Measurements from ENCODE around the gene ANKRD29.
A peak's percentile ranks its signal among the peaks of the same experiment; 100 is the strongest.
"Not testable (repeated sequence)": the region's sequence is repeated elsewhere in the genome, so short reads cannot be mapped to it uniquely, and the experiment has no call there.

The ANKRD29 gene

GRCh38 chr18:23584019-23584983, 78.4 kb downstream of the ANKRD29 start:
- TF ChIP-seq CTCF (IDR thresholded peaks at IDR 0.05; ENCODE audit: insufficient read depth, low read depth, low read length, missing control alignments), result no peak
- DNase-seq (ENCODE audit: low read depth), result no peak
- H3K4me3 ChIP-seq (ENCODE audit: low read length), result peak overlapping the region; percentile 80

- no peak overlapping the region for H3K4me3 ChIP-seq (ENCODE audit: low read length)
- no peak for TF ChIP-seq CTCF (IDR thresholded peaks at IDR 0.05; ENCODE audit: insufficient read depth, low read depth, low read length, missing control alignments)
- no peak for DNase-seq (ENCODE audit: low read depth)
Measured at GRCh38 chr18:23583071-23583865, 79.4 kb downstream of the ANKRD29 start.

GRCh38 chr18:23580677-23581367, 81.9 kb downstream of the ANKRD29 start:
- no peak for TF ChIP-seq CTCF (IDR thresholded peaks at IDR 0.05; ENCODE audit: insufficient read depth, low read depth, low read length, missing control alignments)
- no peak overlapping the region for H3K4me3 ChIP-seq (ENCODE audit: low read length)
- DNase-seq (ENCODE audit: low read depth), result peak; percentile 16

DNA sequence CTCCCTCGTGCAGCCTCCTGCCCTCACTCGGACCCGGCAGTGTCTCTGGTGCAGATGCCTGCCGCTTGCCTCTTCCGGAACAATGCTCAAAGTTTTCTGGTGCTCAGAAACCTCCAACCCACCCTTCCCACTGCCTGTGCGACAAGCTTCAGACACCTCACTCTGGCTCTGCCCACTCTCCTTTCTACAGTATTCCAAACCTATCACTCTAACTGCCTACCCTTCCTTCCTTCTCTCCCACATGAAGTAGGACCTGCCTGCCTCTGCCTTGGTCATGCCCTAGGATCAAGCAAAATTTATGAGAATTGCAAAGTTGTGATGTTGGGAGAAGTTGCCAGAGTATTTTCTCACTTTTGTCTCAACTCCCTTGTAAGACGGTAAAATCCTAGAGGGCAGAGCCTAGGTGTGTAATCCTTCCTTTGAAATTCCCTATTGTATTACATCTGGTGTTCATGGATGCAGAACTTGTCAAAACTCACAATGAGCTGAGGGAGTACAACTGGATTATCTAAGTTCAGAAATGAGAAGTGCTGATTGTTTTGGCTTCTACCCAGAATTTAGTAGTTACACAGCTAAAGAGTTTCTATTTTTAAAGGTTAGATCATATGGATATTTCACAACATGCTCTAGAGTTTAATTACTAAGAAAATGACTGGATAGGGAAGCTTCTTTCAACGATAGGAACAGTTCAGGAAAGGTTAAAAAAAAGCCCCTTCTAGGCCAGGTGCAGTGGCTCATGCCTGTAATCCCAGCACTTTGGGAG, 83.6 kb downstream of the ANKRD29 start:
- H3K4me3 ChIP-seq (ENCODE audit: low read length), result no peak overlapping the region
- no peak for TF ChIP-seq CTCF (IDR thresholded peaks at IDR 0.05; ENCODE audit: insufficient read depth, low read depth, low read length, missing control alignments)
- DNase-seq (ENCODE audit: low read depth), result peak; percentile 80

- no peak overlapping the region for H3K4me3 ChIP-seq (ENCODE audit: low read length)
- DNase-seq (ENCODE audit: low read depth), result no peak
- no peak for TF ChIP-seq CTCF (IDR thresholded peaks at IDR 0.05; ENCODE audit: insufficient read depth, low read depth, low read length, missing control alignments)
Measured at GRCh38 chr18:23578067-23578701, 84.5 kb downstream of the ANKRD29 start.

DNA sequence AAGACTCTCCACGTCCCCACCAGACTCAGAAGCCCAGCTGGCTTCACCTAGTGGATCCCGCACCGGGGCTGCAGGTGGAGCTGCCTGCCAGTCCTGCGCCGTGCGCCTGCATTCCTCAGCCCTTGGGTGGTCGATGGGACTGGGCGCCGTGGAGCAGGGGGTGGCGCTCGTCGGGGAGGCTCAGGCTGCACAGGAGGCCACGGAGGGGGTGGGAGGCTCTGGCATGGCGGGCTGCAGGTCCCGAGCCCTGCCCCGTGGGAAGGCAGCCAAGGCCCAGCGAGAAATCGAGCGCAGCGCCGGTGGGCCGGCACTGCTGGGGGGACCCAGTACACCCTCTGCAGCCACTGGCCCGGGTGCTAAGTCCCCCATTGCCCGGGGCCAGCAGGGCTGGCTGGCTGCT, 85.2 kb downstream of the ANKRD29 start:
- DNase-seq (ENCODE audit: low read depth), result not testable (repeated sequence)

More for the DNA sequence above, 85.2 kb downstream of the ANKRD29 start:
- not testable (repeated sequence) for H3K4me3 ChIP-seq (ENCODE audit: low read length)

Data from epithelial cell of esophagus (primary cell).